Peyer's patch (tissue), 4 donors: Measurements from ENCODE around the gene ZFAND5. TPM values are rescaled to one million over a fixed set of nuclear protein-coding genes. Genes with fewer than 3 reads are reported as not detected.
A peak's percentile ranks its signal among the peaks of the same experiment; 100 is the strongest.

Experiments
- DNase-seq, 3 donors: peaks; one replicate each; pipeline ENCODE4 v3.0.0-alpha.2; 2017 to 2019
- H3K27ac ChIP-seq, 4 donors: fragments of 200-600 bp; sonication (generic); one replicate each; pipeline ENCODE4 v1.5.1; 2016 to 2019
- H3K27me3 ChIP-seq, 2 donors: fragments of 200-600 bp; sonication (generic); one replicate each; pipeline ENCODE4 v1.5.1; 2019
- H3K36me3 ChIP-seq, 3 donors: fragments of 200-600 bp; sonication (generic); one replicate each; pipeline ENCODE4 v1.5.1; 2016 to 2019
- H3K4me1 ChIP-seq, 4 donors: fragments of 200-600 bp; sonication (generic); one replicate each; pipeline ENCODE4 v1.5.1; 2016 to 2019
- H3K4me3 ChIP-seq, 4 donors: fragments of 200-600 bp; sonication (generic); 1 replicate in 3 of 4; 2 replicates in 1 of 4; pipeline ENCODE4 v1.5.1; 2016 to 2019; ENCODE audit warnings: mild to moderate bottlenecking in 1 of 4
- H3K9me3 ChIP-seq, 4 donors: fragments of 200-600 bp; sonication (generic); one replicate each; pipeline ENCODE4 v1.5.1; 2016 to 2019; ENCODE audit warnings: mild to moderate bottlenecking in 1 of 4
- CTCF ChIP-seq, 6 experiments: fragments of 450-650 bp in 4 of 6; fragments of 200-600 bp in 2 of 6; sonication (generic) in 1 of 6; IDR thresholded peaks; one replicate each; pipeline ENCODE4 v1.5.1; 2017 to 2019; ENCODE audit warnings: antibody characterized with exemption in 6 of 6, mild to moderate bottlenecking in 3 of 6, moderate library complexity in 1 of 6
- POLR2A ChIP-seq, 2 donors: fragments of 450-650 bp; IDR thresholded peaks; one replicate each; pipeline ENCODE4 v1.5.1; 2017; ENCODE audit warnings: antibody characterized with exemption in 2 of 2, mild to moderate bottlenecking in 2 of 2, moderate library complexity in 2 of 2
- total RNA-seq, 4 donors: library from RNA; depleted of rRNA; stranded (reverse); fragments of >200 nt; gene quantifications; one replicate each; pipeline ENCODE4 v1.1.0, GENCODE V29; 2016

Gene ZFAND5
- total RNA-seq, 4 donors from 2014 or later, result 69.0 to 272 (median 135) TPM

GRCh38 chr9:72315510-72316311, 49.3 kb downstream of the ZFAND5 start:
- no peaks in the 10 kb centered on the region for H3K36me3 ChIP-seq
- TF ChIP-seq POLR2A (IDR thresholded peaks at IDR 0.05) (no peak), CTCF (IDR thresholded peaks at IDR 0.05) (no peak)
- no peaks in the 10 kb centered on the region for H3K27me3 ChIP-seq
- H3K9me3 ChIP-seq, result no peaks in the 10 kb centered on the region
- no peak overlapping the region for H3K4me3 ChIP-seq
- peak in 1 of 3 donors; percentile 48 for DNase-seq
- H3K27ac ChIP-seq, result peak overlapping the region in 3 of 4 donors; percentile 54 to 77 (median 75)
- H3K4me1 ChIP-seq, result peaks cover 0 to 34% (median 6%) of the 10 kb centered on the region in 4 donors

- peak in 2 of 3 donors; percentile 57 to 63 for DNase-seq
- Histone ChIP-seq H3K36me3 (no peaks in the 10 kb centered on the region), H3K4me3 (peak overlapping the region in 2 of 4 donors; percentile 17 to 26), H3K27ac (peak overlapping the region; percentile 17 to 77 (median 64)), H3K9me3 (no peaks in the 10 kb centered on the region), H3K4me1 (peaks cover 0 to 34% (median 6%) of the 10 kb centered on the region in 4 donors), H3K27me3 (no peaks in the 10 kb centered on the region)
- no peak for TF ChIP-seq POLR2A (IDR thresholded peaks at IDR 0.05)
- no peak for TF ChIP-seq CTCF (IDR thresholded peaks at IDR 0.05)
These were observed 49.9 kb downstream of the ZFAND5 start for GRCh38 chr9:72315089-72315509.

- DNase-seq, result no peak
- Histone ChIP-seq H3K9me3 (no peaks in the 10 kb centered on the region), H3K4me3 (no peak overlapping the region), H3K27me3 (no peaks in the 10 kb centered on the region), H3K4me1 (peaks cover 0 to 34% (median 6%) of the 10 kb centered on the region in 4 donors), H3K36me3 (no peaks in the 10 kb centered on the region), H3K27ac (peak overlapping the region in 1 of 4 donors; percentile 77)
- no peak for TF ChIP-seq CTCF (IDR thresholded peaks at IDR 0.05)
- TF ChIP-seq POLR2A (IDR thresholded peaks at IDR 0.05), result no peak
These were observed 51.5 kb downstream of the ZFAND5 start for GRCh38 chr9:72313507-72313906.

GRCh38 chr9:72312386-72312987, 52.5 kb downstream of the ZFAND5 start:
- Histone ChIP-seq H3K9me3 (no peaks in the 10 kb centered on the region), H3K4me3 (no peak overlapping the region), H3K27ac (peak overlapping the region in 1 of 4 donors; percentile 11), H3K27me3 (no peaks in the 10 kb centered on the region), H3K36me3 (no peaks in the 10 kb centered on the region), H3K4me1 (peaks cover 0 to 34% (median 6%) of the 10 kb centered on the region in 4 donors)
- TF ChIP-seq POLR2A (IDR thresholded peaks at IDR 0.05) (no peak), CTCF (IDR thresholded peaks at IDR 0.05) (no peak)
- DNase-seq, result no peak

GRCh38 chr9:72309364-72310133, 55.5 kb downstream of the ZFAND5 start:
- H3K36me3 ChIP-seq, result no peaks in the 10 kb centered on the region
- H3K27ac ChIP-seq, result no peak overlapping the region
- H3K4me1 ChIP-seq, result peaks cover 0 to 18% (median 0%) of the 10 kb centered on the region in 4 donors
- no peak for TF ChIP-seq CTCF (IDR thresholded peaks at IDR 0.05)
- TF ChIP-seq POLR2A (IDR thresholded peaks at IDR 0.05), result no peak
- DNase-seq, result no peak
- no peak overlapping the region for H3K4me3 ChIP-seq
- H3K9me3 ChIP-seq, result no peaks in the 10 kb centered on the region
- H3K27me3 ChIP-seq, result no peaks in the 10 kb centered on the region
